GM12865 (cell line): ENCODE measurements around the gene NANOG.
"Not testable (repeated sequence)": the region's sequence is repeated elsewhere in the genome, so short reads cannot be mapped to it uniquely, and the experiment has no call there.

Experiments
- DNase-seq: peaks from one replicate; pipeline ENCODE4 v3.0.0; 2010; ENCODE audit warnings: low read depth
- H3K4me3 ChIP-seq: 2 replicates; pipeline ENCODE4 v1.5.1; 2011; ENCODE audit warnings: mild to moderate bottlenecking, low read depth, low read length, control low read depth
- TF ChIP-seq, protein P1 (sequence below): IDR thresholded peaks from 2 replicates; pipeline ENCODE4 v1.5.1; 2011; ENCODE audit warnings: low read length, control low read depth, low read depth, inconsistent platforms; ENCODE audit not compliant: insufficient read depth; ENCODE audit errors: missing control alignments

Gene NANOG

DNA sequence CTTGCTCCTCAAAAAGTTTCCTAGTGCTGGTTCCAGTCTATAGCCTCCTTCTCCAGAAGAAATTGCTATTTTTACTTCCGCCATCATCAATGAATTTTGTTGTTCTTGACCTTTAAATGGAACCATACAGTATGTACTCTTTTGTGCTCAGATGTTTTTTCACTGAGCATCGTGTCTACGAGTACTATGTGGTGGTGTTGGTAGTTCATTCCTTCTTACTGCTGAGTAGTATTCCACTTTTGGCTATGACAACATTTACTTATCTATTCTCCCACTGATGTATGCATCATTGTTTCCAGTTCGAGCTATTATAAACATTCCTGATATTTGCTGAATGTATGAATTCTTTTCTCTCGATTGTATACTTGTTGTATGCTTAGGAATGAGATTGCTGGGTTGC lies 54.9 kb downstream of the NANOG start:
- no peak overlapping the region for H3K4me3 ChIP-seq
- TF ChIP-seq, protein P1, sequence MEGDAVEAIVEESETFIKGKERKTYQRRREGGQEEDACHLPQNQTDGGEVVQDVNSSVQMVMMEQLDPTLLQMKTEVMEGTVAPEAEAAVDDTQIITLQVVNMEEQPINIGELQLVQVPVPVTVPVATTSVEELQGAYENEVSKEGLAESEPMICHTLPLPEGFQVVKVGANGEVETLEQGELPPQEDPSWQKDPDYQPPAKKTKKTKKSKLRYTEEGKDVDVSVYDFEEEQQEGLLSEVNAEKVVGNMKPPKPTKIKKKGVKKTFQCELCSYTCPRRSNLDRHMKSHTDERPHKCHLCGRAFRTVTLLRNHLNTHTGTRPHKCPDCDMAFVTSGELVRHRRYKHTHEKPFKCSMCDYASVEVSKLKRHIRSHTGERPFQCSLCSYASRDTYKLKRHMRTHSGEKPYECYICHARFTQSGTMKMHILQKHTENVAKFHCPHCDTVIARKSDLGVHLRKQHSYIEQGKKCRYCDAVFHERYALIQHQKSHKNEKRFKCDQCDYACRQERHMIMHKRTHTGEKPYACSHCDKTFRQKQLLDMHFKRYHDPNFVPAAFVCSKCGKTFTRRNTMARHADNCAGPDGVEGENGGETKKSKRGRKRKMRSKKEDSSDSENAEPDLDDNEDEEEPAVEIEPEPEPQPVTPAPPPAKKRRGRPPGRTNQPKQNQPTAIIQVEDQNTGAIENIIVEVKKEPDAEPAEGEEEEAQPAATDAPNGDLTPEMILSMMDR = no peak
- DNase-seq = no peak

DNA sequence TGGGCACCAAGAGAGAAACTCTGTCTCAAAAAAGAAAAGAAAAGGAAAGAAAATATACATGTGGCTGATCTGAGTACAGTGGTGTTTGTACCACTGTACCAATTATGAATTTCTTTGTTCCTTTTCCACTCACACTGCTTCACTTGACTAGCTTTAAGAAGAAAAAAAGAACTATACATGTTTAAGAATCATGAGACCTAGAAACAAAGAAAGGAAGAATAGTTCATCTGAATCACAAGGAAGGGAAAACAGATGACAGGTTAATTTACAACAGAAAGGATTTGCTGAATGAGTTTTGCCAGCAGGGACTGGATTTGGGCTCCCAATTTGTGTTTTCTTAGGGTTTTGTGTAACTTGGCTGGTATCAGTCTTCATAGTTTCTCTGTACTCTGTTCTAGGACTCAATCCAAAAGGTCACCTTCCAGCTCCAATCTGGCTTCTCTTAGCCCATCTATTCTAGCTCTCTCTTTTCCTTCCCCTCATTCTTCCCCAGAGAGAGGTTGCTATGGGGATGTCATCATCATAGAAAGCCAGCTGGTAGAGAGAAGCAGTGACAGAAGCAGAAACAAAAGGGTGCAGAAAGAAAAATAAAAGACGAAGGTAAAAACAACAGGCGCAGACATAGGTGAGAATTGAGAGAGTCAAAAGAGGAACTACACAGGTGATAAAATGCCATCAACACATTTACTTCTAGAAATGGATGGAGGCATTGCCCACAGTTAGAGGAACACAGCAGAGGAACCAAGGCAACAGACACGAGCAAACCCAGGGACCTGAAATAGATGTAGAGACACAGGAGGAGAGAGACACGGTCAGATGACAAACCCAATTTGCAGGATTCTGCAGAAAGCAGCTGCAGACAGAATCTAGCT lies 58.3 kb downstream of the NANOG start:
- not testable (repeated sequence) for H3K4me3 ChIP-seq, DNase-seq

DNA sequence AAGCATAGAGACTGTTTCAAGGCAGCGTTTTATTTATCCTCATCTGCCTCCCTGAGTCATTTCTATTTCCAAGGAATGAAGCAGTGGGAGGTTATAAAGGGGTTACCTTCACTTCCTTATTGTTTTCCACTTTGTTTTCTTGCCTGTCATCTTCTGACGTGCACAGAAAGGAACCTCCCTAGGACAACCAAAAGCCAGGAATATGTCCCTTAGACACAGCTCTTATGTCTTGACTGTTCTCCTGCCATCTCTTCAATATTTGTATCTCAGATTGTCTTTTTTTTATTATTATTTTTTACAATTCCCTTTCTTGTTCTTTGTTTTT lies 58.9 kb downstream of the NANOG start:
- DNase-seq, H3K4me3 ChIP-seq: not testable (repeated sequence)
